ENCODE data around the gene PTPN2.
A peak's percentile ranks its signal among the peaks of the same experiment; 100 is the strongest.
"Not testable (repeated sequence)": the region's sequence is repeated elsewhere in the genome, so short reads cannot be mapped to it uniquely, and the experiment has no call there.

PTPN2 gene

DNA sequence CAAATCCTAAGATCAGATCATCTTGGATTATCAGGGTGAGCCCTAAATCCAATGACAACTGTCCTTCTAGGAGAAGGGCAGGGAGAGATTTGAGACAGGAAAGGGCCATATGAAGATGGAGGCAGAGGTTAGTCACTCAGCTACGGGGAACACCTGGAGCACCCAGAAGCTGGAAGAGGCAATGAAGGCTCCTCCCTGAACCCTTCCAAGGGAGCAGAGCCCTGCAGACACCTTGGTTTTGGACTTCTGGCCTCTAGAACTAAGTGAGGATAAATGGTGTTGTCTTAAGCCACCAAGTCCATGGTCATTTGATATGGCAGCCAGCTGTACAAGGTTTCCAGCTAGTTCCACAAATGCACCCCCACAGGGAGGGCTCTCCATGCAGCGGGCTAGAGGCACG is 6.9 kb upstream of the PTPN2 start:
- DNase-seq: no peak

GRCh38 chr18:12886498-12887126 is 2.6 kb upstream of the PTPN2 start:
- DNase-seq: no peak

- DNase-seq: no peak
Measured at GRCh38 chr18:12885500-12885899, 1.5 kb upstream of the PTPN2 start.

GRCh38 chr18:12884406-12885323 is 628 bp upstream of the PTPN2 start:
- DNase-seq: no peak

- DNase-seq: no peak
Measured at GRCh38 chr18:12883372-12883683, 709 bp downstream of the PTPN2 start.

- peak; percentile 5 for DNase-seq
Measured at GRCh38 chr18:12882453-12883371, 1.3 kb downstream of the PTPN2 start.

DNA sequence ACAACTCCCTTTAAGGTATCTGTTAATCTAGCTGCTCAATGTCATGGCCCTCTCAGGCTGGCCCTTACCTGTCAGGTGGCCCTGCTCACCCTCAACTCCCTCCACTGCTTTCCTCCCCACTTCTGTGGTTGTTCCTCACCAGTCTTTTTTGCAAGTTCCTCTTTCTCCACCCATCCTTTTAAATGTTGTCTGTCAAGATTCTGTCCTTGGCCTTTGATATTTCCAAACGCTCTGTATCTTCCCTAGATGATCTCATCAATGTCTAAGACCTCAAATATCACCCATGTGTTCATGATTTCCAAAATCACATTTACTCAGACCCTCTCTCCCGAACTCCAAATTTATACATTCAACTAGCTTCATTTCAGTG is 3.5 kb downstream of the PTPN2 start:
- no peak for DNase-seq

DNA sequence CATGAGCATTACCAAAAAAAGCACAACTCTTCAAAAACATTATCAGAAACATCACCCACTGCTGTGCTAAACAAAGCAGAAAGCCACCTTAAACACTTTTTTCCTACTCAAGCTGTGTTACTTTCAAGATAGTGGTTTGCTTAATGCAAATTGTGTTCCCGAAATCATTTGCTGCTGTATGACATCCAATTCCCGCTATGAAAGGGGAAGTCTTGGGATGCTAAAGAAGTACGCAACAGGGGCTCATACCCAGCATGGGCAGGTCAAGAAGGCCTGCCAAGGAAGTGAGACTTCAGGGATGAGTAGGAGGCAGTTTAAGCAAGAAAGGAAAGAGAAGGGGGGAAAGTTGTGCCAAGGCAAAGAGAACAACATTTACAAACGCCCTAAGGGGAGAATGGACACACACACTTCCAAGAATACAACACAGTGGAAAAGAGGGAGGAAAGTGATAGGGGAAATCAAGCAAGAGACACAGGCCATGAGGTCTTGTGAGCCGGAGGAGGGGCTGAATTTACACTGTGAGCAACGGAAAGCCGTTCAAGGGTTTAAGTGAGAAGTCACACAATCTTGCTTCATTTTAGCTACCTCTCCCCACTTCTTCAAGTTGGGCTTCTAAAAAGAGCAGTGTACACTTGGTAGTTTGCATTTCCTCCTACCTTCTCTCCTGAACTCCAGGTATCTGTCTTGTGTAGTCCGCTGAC is 4.0 kb downstream of the PTPN2 start:
- no peak for DNase-seq

- not testable (repeated sequence) for DNase-seq
Measured at GRCh38 chr18:12874992-12875391, 9.0 kb downstream of the PTPN2 start.

GRCh38 chr18:12873961-12874567 is 10.0 kb downstream of the PTPN2 start:
- not testable (repeated sequence) for DNase-seq

DNA sequence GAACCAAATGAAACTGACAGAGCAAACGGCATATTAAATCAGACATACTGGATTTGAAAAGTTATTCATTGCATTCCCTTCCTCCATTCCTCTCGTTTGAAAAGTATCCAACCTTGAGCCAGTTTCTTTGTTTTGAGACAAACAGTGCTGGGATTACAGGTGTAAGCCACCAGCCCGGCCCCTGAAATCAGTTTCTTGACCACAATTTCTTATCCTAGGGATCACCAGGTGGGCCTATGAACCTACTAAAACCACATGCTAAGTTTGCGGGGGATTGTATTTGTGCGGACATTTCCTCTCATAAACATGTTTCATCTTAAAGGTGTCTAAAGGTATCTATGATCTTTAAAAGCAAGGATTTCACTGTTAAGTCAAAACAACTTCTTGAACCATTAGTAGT is 11.6 kb downstream of the PTPN2 start:
- DNase-seq: no peak

DNA sequence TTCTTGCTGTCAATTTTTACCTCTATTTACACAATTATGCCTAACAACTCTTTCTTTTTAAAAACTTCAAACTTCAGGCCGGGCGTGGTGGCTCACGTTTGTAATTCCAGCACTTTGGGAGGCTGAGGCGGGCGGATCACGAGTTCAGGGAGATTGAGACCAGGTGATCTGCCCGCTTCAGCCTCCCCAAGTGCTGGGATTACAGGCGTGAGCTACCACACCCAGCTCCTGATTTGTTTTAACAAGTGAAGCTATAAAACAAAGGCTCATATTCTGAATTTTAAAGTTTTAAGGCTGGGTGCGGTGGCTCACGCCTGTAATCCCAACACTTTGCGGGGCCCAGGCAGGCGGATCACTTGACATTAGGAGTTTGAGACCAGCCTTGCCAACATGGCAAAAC is 15.5 kb downstream of the PTPN2 start:
- DNase-seq: no peak

DNA sequence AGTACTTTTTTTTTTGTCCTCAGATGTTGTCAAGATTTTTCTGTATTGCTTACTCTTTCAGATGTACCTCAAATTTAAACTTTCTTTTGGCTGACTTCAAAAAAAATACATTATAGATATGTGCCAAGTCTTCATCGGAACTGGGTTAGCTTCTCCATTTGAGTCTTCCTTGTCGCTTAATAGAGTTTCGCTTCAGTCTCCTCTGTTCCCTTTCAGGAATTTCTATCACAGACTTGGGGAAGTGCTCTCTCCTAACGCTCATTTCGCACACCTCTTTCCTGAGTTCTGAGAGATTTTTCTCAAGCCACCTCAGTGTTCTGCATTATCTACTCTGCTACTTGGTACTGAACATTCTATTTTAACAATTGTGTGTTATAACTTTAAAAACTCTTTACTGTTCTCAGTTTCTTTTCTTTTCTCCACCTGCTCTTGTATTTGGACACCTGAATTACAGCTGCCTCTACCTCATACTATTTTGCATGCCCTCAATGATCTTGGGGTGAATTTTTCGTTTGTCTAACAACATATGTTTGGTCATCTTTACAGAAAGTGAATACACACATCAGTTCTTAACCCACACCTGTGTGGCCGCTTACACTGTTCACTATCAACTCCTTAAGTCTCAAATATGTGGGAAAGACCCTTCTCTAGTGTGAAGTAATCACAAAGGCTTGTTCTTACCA is 16.5 kb downstream of the PTPN2 start:
- DNase-seq: no peak

DNA sequence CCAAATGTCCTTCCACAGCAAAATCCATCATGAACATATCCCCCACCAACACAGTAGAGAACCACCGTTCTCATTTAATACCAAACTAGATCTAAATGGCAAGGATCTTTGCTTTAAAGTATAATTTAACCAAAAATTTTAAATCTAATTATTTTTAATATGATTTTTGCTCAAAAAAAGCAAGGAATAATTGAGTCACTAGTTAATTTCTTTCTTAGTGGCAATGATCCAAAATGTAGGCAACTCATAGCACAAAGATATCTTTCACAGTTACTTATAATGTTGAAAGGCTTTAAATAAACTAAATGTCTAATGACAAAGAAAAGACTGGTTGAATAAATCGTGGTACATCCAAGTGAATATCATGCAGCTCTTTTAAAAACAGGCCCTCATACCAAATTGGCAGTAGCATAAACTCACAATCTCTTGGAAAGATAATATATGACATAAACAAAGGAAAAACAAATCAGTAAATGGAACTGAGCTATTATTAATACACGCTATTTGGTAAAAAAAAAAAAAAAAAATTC is 20.3 kb downstream of the PTPN2 start:
- DNase-seq: no peak

- no peak for DNase-seq
Measured at GRCh38 chr18:12862874-12863482, 21.1 kb downstream of the PTPN2 start.

DNA sequence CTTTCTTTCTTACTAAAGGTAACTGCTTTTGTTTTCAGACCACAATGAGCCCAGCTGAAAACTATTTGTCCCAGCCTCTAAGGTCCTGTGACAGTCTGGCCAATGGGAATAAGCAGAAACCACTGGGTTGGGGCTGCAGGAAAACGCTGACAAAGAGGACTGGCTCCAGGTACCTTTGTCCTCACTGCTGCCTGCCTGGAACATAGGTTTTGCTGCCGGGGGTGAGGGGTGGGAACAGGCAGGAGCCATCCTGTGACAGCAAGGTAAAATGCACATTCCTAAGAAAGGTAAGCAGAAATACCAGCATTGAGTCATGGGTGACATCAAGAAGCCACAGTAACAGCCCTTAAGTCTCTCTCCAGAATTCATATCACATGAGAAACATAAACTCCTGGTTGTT is 21.6 kb downstream of the PTPN2 start:
- no peak for DNase-seq

DNA sequence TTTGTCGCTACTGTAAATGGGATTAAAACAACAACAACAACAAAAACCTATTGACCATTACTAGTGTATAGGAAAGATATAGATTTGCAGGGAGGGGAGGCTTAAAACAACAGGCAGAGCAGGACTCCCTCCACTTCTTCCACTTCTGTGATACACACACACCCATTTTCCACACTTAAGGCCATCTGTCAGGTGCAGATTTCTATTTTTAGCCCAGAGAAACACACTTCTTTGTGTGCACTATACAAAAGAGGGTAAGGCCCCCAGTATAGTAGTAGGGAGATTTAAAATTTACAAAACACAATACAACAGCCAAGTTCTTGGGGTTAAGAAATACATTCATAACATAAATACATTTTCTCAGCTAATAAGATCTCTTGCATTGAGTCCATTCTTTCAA is 22.4 kb downstream of the PTPN2 start:
- no peak for DNase-seq

DNA sequence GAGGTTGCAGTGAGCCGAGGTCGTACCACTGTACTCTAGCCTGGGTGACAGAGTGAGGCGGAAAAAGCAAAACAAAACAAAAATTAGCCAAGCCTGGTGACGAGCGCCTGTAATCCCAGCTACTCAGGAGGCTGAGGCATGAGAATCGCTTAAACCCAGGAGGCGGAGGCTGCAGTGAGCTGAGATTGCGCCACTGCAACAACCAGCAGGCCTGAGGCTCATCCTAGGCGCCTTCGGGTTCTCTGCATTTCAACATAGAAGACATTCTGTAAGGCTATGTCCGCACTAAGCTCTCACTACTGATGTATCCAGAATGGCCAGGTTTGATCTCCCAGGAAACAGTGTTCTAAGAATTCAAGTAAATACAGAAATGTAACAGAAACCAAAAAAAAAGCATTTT is 23.5 kb downstream of the PTPN2 start:
- DNase-seq: no peak

GRCh38 chr18:12858991-12859390 is 25.0 kb downstream of the PTPN2 start:
- no peak for DNase-seq

DNA sequence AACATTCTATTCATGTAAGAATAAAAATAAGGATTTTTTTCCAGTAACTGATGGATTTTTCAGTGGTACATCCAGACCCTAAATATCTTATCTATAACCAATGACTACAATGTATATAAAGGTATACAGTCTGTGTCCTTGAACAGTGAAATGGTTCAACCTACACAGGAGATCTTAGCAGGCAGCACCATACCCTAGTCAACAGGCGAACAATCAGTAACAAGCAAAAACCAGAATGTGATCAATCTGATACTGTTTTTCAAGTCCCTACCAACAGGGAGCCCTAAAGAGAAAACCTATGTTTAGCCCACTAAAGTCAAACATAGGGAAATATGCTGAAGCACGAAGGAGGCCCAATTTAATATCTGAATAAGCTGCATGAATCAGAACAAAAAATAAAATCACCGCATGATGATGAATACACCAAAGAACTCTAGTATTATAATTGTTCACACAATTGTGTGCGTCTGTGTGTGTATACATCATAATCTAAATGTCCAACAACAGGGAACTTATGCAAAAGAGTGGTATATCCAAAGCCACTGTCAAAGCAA is 26.0 kb downstream of the PTPN2 start:
- DNase-seq: no peak
